Kidney glomerular epithelial cell (primary cell): ENCODE results near the gene ANKRD17.

Experiments
- DNase-seq: peaks from one replicate; lab custom pipeline; 2025; lab: John Stamatoyannopoulos, UW

ANKRD17 gene

GRCh38 chr4:73194064-73194463 lies 64.5 kb downstream of the ANKRD17 start:
- DNase-seq = no peak

GRCh38 chr4:73193659-73194058 lies 64.9 kb downstream of the ANKRD17 start:
- no peak for DNase-seq

GRCh38 chr4:73193155-73193554 lies 65.4 kb downstream of the ANKRD17 start:
- no peak for DNase-seq

- no peak for DNase-seq
Observed at GRCh38 chr4:73189274-73189810, 69.3 kb downstream of the ANKRD17 start.

GRCh38 chr4:73187325-73187724 lies 71.3 kb downstream of the ANKRD17 start:
- no peak for DNase-seq

- DNase-seq = no peak
Observed at GRCh38 chr4:73185903-73186302, 72.7 kb downstream of the ANKRD17 start.

GRCh38 chr4:73181231-73181630 lies 77.4 kb downstream of the ANKRD17 start:
- DNase-seq = no peak

- DNase-seq = no peak
Observed at GRCh38 chr4:73178389-73178788, 80.2 kb downstream of the ANKRD17 start.

- no peak for DNase-seq
Observed at GRCh38 chr4:73172161-73172560, 86.4 kb downstream of the ANKRD17 start.

GRCh38 chr4:73170518-73171198 lies 87.9 kb downstream of the ANKRD17 start:
- DNase-seq = no peak

- no peak for DNase-seq
Observed at GRCh38 chr4:73166212-73166611, 92.4 kb downstream of the ANKRD17 start.

- no peak for DNase-seq
Observed at GRCh38 chr4:73161527-73162185, 96.9 kb downstream of the ANKRD17 start.

GRCh38 chr4:73156394-73156793 lies 102.2 kb downstream of the ANKRD17 start:
- no peak for DNase-seq

GRCh38 chr4:73152893-73153292 lies 105.7 kb downstream of the ANKRD17 start:
- no peak for DNase-seq

GRCh38 chr4:73142995-73143547 lies 115.5 kb downstream of the ANKRD17 start:
- DNase-seq = peak; percentile 3

GRCh38 chr4:73139991-73140390 lies 118.6 kb downstream of the ANKRD17 start:
- no peak for DNase-seq

GRCh38 chr4:73139245-73139644 lies 119.4 kb downstream of the ANKRD17 start:
- DNase-seq = no peak

GRCh38 chr4:73137121-73137520 lies 121.5 kb downstream of the ANKRD17 start:
- no peak for DNase-seq

GRCh38 chr4:73133784-73134183 lies 124.8 kb downstream of the ANKRD17 start:
- no peak for DNase-seq

- no peak for DNase-seq
Observed at GRCh38 chr4:73131281-73131680, 127.3 kb downstream of the ANKRD17 start.

- DNase-seq = no peak
Observed at GRCh38 chr4:73129319-73129718, 129.3 kb downstream of the ANKRD17 start.

- DNase-seq = no peak
Observed at GRCh38 chr4:73127839-73128453, 130.7 kb downstream of the ANKRD17 start.

- DNase-seq = no peak
Observed at GRCh38 chr4:73109493-73109892, 149.1 kb downstream of the ANKRD17 start.
